ENCODE results near the gene GLB1L.

The GLB1L gene

GRCh38 chr2:219252900-219253752 lies 7.9 kb upstream of the GLB1L start, which contains the start of gene TUBA4B:
Gene TUBA4B (plus strand): TSS chr2:219253243. CDS start chr2:219253408, 165 bp downstream.
- DNase-seq (ENCODE audit: low read depth), result no peak

GRCh38 chr2:219252570-219252899 lies 7.3 kb upstream of the GLB1L start:
- no peak for DNase-seq (ENCODE audit: low read depth)

- no peak for DNase-seq (ENCODE audit: low read depth)
These were observed 6.8 kb upstream of the GLB1L start for GRCh38 chr2:219252084-219252483.

- no peak for DNase-seq (ENCODE audit: low read depth)
These were observed 6.4 kb upstream of the GLB1L start for GRCh38 chr2:219251656-219252055.

- DNase-seq (ENCODE audit: low read depth), result no peak
These were observed 5.0 kb upstream of the GLB1L start for GRCh38 chr2:219250049-219250781.

- DNase-seq (ENCODE audit: low read depth), result no peak
These were observed 4.1 kb upstream of the GLB1L start for GRCh38 chr2:219249203-219249980.

GRCh38 chr2:219248845-219249202 lies 3.6 kb upstream of the GLB1L start:
- DNase-seq (ENCODE audit: low read depth), result no peak

GRCh38 chr2:219247678-219248642 lies 2.7 kb upstream of the GLB1L start:
- DNase-seq (ENCODE audit: low read depth), result no peak

- DNase-seq (ENCODE audit: low read depth), result no peak
These were observed 1.3 kb upstream of the GLB1L start for GRCh38 chr2:219246559-219246958.

- DNase-seq (ENCODE audit: low read depth), result no peak
These were observed 621 bp upstream of the GLB1L start for GRCh38 chr2:219245899-219246230.

- DNase-seq (ENCODE audit: low read depth), result no peak
These were observed 476 bp downstream of the GLB1L start for GRCh38 chr2:219244789-219245147.

- DNase-seq (ENCODE audit: low read depth), result no peak
These were observed 1.9 kb downstream of the GLB1L start for GRCh38 chr2:219243291-219243761.

GRCh38 chr2:219234331-219234730 lies 10.9 kb downstream of the GLB1L start:
- DNase-seq (ENCODE audit: low read depth), result no peak

GRCh38 chr2:219230059-219230540 lies 15.1 kb downstream of the GLB1L start:
- DNase-seq (ENCODE audit: low read depth), result no peak

GRCh38 chr2:219229305-219230058 lies 15.8 kb downstream of the GLB1L start, which contains the start of the genes ANKZF1 and ATG9A:
Gene ANKZF1 (plus strand): TSS chr2:219229806. CDS start chr2:219230258, 452 bp downstream.
Gene ATG9A (minus strand): TSS chr2:219229636. CDS start chr2:219228024, 1,612 bp downstream.
- DNase-seq (ENCODE audit: low read depth), result peak; percentile 93

- no peak for DNase-seq (ENCODE audit: low read depth)
These were observed 16.3 kb downstream of the GLB1L start for GRCh38 chr2:219228911-219229304.

- DNase-seq (ENCODE audit: low read depth), result no peak
These were observed 17.0 kb downstream of the GLB1L start for GRCh38 chr2:219228041-219228910.

GRCh38 chr2:219225350-219225749 lies 19.9 kb downstream of the GLB1L start:
- no peak for DNase-seq (ENCODE audit: low read depth)

- DNase-seq (ENCODE audit: low read depth), result no peak
These were observed 21.2 kb downstream of the GLB1L start for GRCh38 chr2:219223831-219224610.
